Activated CD4-positive, alpha-beta T cell treated with anti-CD3 and anti-CD28 coated beads, Interleukin-2, amount 50 U/mL, for 24 hours (primary cell): Measurements from ENCODE around the gene CBX5.
"Not testable (repeated sequence)": the region's sequence is repeated elsewhere in the genome, so short reads cannot be mapped to it uniquely, and the experiment has no call there.

Experiments
- DNase-seq, 2 donors: peaks; one replicate each; pipeline ENCODE4 v3.0.0-alpha.2; 2020; ENCODE audit warnings: low read depth in 1 of 2, low spot score in 1 of 2

Gene CBX5

DNA sequence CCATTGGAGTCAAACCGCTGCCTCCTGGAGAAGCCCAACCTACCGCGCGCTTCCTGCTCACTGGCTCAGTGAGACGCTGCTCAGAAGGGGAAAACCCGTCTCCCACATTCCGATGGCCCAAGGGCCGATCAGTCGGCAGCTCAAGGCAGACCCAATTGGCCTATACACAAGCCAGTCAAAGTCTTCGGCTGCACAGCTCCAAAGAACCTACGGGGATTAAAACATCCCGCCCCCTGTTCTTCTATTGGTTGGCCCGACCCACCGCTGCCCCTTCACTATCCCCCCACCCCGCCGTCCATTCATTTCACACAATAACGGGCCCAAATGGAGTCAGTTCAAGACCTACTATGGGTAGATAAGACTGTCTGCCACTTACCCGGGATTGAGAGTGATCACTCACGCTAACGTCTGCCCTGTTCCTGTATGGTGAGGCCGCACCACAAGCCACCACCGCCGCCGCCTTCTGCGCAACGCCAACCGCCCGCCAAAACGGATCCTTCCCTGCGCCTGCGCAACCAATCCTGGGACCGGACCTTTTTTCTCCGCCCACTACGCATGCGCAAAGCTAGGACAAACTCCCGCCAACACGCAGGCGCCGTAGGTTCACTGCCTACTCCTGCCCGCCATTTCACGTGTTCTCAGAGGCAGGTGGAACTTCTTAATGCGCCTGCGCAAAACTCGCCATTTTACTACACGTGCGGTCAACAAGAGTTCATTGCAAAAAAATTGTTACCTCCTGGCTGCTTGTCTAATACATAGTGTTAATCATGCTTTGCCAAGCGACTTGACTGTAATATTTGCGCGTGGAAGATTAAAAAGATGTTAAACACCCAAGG is at the start of gene CBX5:
Gene CBX5 (minus strand): TSS at position 491 of the 836 bp plus-strand sequence. CDS start 22,472 bp downstream, outside the sequence.
- peak; percentile 98 to 100 for DNase-seq

DNA sequence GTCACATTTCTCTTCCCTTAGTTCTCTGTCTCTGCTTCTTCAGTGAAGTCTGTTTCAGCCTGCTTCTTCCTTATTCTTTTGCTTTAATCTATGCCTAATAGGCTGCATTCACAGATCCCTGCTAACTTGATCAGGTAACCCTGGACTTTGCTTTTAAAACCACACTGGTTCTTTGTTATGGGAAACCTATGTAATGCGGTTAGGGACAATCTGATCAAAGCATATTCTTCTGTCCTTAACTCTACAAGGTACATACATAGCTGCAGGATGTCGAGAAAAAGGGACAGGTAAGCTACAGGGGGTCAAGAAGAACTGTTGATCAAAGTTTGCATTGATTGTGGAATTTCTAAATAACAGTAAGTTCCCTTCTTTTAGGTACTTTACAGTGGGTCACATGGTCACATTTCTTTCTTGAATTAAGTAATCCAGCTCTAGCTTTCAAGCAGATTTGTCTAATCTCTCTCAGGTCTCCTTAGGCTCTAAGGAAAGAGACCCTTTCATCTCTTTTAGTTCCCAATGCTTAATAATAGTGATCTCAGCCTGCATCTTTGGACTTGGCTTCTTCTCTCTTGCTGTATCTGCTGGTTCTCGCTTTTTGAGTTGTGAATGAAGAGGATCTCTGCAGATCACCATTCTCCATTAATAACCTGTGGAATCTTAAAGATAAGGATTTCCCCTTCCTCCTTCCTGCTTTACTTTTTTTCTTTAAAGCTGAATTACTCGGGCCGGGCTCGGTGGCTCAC is 48.8 kb upstream of the CBX5 start:
- DNase-seq: no peak

DNA sequence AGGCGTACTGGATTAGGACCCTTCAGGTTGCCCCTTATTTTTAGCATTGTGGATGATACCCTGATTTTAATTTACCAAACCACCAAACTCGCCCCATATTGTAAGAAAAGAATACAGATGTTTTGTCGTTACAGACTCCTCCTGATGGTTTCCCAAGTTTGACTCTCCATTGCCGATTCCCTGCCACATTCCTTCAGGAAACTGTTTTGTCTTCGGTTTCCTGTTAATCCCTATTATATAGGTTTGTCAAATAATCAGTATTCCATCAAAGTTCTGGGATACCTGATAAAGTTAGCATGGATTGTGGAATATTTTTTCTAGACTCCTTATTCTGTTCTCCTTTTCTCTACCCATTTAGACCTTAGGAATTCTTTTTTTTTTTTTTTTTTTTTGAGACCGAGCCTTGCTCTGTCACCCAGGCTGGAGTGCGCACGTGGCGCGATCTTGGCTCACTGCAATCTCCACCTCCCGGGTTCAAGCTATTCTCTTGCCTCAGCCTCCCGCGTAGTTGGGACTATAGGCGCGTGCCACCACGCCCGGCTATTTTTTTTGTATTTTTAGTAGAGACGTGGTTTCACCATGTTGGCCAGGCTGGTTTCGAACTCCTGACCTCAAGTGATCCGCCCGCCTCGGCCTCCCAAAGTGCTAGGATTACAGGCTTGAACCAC is 45.7 kb upstream of the CBX5 start:
- not testable (repeated sequence) for DNase-seq

DNA sequence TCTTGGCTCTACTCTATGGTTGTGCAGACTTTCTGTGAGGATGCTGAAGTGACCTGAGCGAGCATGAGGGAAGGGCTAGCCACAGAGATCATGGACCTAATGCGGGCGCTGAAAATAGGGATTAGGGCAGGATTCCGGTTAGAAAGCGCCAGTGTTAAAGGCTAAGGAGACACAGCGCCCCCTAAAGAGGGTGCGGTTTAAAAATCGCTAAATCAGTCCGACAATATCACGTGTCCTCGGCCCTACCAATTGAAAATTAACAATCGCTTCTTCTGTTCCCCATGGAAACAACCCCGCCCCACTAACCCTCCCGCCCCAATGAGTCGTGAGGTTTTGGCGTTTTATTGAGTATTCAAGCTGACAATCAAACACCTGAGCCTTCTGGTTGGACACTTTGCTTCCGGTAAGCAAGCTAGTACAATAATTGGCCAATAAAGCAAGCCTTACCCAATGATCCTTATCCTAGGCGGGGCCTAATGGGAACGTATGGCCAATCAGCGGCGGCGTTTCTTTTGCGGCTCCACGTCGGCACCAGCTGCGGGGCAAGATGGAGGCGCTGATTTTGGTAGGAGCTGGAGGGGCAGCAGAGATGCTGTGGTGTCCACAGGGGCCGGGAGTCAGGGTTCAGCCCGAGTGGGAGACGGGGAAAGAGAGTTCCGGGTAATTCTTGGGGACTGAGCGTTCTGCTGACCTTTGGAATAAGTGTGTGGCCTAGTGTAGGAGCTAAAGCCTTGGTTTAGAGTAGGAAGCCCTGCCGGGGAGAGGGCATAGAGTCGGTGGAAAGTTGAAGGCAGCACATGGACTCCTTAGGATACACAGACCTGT is 44.9 kb upstream of the CBX5 start, which contains the start of gene COPZ1:
Gene COPZ1 (plus strand): TSS at position 515 of the 825 bp plus-strand sequence. CDS start 33 bp downstream, at position 548.
- DNase-seq: peak; percentile 81 to 95

DNA sequence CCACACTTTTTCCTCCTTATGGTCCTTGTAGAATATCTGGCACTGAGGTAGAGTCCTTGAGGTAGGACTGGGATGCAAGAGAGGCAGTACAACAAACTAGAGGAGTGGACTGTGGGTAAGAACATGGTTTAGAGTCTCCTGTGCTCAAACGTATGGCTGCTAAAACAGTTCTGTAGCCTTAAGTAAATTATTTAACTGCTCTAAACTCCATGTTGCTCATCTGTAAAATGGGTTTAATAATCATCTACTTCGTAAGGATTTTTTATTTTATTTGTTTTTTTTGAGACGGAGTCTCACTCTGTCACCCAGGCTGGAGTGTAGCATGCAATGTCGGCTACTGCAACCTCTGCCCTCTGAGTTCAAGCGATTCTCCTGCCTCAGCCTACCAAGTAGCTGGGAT is 41.4 kb upstream of the CBX5 start:
- DNase-seq: no peak

DNA sequence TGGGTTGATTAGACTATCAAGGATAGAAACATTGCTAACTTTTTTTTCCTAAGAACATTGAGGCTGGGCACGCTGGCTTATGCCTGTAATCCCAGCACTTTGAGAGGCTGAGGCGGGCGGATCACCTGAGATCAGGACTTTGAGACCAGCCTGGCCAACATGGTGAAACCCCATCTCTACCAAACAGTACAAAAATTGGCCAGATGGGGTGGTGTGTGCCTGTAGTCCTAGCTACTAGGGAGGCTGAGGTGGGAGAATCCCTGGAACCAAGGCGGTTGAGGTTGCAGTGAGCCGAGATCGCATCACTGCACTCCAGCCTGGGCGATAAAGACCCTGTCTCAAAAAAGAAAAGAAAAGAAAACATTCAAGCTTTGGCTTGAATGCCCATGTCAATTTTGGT is 32.4 kb upstream of the CBX5 start:
- DNase-seq: not testable (repeated sequence)

DNA sequence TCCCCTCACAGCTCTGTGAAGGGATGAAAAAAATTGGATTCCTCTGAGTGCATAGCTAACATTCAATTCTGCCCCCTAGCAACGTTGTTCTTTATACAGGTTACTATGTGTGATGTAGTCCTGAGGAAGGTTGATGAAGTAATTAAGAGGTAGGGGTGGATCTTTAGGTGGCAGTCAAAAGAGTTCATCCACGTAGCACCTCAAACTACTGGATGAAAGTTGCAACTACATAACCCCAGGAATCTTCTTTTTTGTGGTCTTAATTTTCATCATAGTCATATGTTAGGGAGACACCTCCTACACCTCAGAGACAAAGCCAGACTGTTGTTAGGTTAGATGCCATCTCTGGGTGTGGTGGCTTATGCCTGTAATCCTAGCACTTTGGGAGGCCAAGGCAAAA is 31.1 kb upstream of the CBX5 start:
- no peak for DNase-seq

DNA sequence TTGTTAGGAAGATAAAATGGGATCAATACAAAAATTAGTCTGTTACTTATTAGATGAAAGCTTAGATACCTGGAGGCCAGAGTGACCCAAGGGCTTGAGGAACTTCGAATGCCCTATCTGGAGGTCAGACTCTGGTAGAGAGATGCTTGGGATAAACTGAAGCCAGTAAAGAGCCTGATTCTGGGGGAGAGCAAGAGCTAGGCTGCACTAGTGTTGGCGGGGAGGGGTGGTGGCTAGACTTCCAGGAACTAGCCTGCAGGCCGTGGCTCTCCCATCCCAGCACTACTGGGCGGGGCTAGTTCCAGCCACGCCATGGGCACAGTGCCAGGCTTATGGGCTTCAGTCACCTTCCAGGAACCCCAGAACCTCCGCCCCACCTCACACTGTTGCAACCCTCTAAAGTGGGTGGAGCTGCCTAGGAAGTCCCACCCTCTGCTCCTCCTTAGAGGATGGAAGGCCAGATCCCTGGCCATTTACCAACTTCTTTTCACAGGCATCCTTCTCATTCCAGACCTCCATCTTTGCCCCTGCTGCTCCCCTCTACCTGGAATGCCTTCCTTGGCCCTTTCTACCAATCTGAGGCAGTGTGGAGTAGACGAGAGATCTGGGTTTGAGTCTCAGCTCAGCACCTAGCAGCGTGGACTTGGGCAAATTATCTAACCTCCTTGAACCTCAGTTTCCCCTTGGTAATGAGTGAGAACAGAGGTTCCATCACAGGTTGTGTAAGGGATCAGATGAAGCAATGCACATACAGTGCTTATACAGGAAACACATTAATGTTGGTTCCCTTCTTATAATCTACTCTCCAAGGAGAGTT is 27.2 kb upstream of the CBX5 start:
- DNase-seq: no peak

DNA sequence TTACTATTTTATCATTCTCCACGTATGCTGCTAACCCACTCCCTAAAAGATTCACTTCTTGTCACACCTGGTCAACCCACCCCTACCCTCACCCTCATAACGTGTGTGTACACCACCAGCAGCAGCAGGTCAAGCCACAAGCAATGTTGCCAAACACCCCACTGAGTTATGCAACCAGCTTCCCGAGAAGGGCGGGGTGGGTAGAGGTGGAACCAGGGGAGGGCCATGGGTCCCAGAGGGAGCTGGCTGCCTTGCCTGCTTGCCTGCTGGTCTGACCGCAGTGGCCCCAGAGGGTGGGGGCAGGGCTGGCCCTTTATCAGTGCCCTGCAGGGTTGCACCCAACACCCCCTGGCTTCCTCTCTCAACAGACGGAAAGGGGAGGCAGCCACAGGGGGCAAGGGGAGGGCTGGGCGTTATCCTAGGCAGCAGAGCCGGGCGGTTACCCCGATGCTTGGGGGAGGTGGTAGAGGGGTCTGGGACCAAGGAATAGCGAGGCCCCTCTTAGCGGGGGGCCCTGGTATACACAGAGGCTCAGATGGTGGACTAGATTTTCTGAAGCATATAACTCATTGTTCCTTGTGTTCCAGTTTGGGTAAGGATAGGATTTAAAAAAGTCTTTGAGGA is 24.4 kb upstream of the CBX5 start:
- DNase-seq: no peak

DNA sequence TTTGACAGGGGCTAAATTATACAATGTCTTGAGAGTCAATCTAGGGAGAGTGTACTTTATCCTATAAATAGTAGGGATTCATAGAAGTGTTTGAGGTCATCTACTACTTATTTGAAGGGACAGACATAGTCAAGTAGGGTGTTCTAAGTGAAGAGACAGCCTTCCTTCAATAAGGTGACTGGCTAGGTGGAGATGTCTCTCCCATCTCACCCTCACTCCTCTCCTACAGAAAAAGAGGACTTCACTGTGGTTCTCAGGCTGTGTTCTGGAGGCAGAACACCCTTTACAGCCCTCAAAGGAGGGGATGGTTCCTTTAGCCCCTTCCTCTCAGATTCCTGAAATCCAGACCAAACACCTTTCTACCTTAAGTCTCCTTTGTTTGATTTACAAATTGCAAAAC is 23.7 kb upstream of the CBX5 start:
- DNase-seq: no peak

DNA sequence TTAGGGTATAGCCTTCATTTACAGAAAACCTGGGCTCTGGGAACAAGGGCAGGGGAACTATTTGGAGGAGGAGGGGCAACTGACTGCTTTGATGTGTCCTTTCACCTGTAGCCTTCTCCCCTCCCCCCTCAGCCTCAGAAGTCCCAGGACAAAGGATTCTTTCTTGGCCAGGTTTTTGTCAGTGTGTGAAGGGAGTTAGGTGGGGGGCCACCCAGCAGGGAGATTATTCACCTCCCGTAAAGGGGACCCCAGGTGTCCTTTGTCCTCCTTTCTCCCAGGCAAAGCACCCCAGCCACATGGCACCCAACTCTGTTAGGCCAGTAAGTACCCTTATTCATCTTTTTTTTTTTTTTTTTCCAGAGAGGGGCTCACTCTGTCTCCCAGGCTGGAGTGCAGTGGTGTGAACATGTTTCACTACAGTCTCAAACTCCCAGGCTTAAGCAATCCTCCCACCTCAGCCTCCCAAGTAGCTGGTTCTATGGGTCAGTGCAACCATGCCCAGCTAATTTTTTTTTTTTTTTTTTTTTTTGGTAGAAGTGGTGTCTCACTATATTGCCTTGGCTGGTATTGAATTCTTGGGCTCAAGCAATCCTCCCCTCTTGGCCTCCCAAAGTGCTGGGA is 21.6 kb upstream of the CBX5 start:
- DNase-seq: no peak

DNA sequence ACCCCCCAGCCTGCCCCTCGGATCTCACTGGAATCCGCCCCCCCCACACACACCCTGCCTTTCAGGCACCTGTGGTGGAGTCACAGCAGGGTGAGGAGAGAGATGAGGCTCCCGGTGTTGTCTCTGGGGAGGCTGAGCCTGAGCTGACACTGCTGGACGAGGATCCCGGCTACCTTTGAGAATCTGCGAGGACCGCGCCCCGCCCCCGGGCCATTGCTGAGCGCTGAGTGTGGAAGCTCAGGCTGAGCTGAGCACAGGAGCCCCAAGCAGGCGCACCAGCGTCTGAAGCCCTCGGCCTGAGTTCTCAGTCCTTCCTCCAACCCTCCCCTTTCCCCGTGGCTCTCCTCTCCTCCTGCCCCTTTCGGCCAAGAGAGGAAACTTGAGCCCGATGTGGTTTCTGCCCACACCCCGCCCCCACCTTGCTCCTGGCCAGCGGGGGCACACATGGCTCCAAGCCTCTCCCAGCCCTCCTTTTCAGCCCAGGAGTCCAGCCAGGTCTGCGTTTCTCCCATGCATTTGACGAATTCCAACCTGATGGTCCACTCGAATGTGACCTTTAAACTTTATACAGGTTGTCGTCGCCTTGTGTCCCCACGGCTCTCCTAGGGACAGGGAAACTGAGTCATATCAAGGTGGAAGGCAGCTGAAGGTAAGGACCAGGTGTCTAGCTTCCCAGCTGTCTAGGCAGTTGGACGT is 21.0 kb upstream of the CBX5 start, which contains the start of gene NFE2:
Gene NFE2 (minus strand): TSS at position 284 of the 696 bp plus-strand sequence. CDS start 5,767 bp downstream, outside the sequence.
- DNase-seq: no peak

DNA sequence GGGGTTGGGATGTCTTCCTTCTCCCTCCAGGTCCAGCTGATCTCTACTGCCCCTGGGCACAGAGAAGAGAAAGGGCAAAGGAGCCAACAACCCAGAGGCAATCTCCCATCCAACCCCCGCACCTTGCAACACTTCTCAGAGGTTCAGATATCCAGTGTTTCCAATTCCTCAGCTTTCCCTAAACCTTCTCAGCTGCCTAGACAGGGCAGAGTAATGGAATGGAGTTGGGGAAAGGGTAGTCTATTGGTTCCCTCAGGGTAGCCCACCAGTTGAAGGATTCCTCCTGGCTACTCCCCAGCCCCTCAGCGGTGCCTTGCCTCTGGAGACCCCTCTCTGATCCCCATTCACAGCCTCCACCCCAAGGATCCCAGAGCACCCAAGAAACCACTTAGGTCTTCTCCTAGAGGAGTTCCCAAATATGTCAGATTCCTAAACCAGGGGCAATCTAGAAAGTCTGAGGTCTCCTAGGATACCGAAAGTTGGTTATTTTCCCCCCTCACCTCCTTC is 20.4 kb upstream of the CBX5 start:
- DNase-seq: no peak

DNA sequence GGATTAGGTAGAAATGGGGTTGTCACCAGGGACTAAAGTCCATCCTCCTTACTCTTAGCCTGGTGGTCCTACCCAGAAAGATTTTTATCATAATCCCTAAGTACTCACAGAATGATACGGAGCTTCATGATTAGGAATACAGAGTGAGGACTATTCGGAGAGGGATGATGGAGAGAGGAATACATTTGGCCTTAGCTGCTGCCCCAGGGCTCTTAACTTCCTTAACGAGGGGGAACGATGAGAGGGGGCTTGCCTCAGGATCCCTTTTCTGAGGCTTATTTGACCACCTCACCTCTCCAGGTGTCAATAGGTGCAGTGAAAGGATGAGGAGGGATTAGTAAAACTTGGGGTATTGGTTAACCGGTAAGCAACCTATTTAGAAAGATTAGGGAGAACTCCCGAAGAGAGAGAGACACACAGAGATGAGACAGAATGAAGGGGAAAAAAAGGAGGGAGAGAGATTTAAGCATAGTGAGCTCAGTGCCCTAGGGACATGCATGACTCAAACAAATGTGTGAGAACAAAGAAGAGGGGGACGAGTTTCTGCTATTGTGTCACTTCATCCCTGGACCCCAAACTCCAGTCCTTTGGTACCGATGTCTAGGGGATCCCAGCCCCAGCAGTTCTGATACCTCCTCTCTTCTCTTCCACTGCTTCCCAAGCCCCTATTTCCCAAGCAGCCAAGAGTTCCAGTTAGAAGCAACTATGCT is 19.7 kb upstream of the CBX5 start:
- DNase-seq: no peak

DNA sequence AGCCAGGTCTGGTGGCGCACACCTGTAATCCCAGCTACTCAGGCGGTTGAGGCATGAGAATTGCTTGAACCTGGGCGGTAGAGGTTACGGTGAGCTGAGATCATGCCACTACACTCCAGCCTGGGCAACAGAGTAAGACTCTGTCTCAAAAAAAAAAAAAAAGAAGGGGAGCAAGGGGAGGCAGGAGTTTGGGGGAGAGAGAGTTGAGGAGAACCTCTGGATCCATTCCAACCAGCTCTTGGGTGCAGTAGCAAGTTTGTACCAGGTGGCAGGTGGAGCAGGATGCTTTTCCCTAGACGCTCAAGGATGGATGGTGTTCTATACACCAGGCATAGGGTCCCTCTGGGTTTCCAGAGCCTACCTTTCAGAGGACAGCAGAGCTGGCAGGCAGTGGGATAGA is 19.0 kb upstream of the CBX5 start:
- no peak for DNase-seq

DNA sequence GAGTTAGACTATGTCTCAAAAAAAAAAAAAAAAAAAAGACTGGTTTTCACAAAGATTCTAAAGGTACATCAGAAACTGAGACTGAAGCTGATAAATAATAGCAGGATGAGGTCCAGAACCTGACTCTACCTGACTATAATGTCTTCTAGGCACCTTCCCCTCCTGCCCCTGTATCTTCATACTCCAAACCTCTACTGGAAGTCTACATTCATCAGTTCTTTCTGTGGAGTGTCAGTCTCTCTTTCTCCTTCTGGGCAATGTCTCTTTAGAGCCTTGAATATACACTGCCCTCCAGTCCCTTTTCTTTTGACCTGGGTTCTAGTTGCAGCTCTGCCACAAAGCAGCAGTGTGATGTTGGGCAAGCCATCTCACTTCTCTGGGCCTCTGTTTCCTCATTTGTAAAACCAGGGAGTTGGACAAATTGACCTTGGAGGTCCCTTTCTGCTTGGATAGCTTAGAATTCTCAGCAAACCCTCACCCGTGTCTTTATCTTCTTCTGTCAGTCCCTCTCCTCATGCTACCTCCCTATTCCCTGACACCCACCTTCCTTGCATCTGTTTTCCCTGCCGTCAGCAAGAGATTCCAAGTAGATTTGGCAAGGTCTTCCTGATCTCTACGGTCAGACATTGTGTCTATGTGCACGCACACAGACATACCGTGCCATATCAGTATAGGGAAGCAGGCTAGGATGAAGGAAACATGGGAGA is 16.6 kb upstream of the CBX5 start:
- no peak for DNase-seq
